Endothelial cell of umbilical vein (primary cell): Measurements from ENCODE around the gene SH3PXD2B.

Source experiments
- CTCF ChIP-seq, 2 donors: IDR thresholded peaks; 1 replicate in 1 of 2; 2 replicates in 1 of 2; pipeline ENCODE4 v1.5.1; 2011; ENCODE audit warnings: low read length in 2 of 2, mild to moderate bottlenecking in 2 of 2, moderate library complexity in 2 of 2, control low read depth in 1 of 2, inconsistent platforms in 1 of 2, low read depth in 1 of 2; ENCODE audit not compliant: insufficient read depth in 1 of 2; ENCODE audit errors: extremely low read depth in 1 of 2
- EZH2 ChIP-seq: IDR thresholded peaks from 2 replicates; pipeline ENCODE4 v1.6.1; 2012; ENCODE audit warnings: borderline replicate concordance, low read depth, mild to moderate bottlenecking, moderate library complexity, low read length, inconsistent platforms; ENCODE audit not compliant: severe bottlenecking
- FOS ChIP-seq: IDR thresholded peaks from 2 replicates; pipeline ENCODE4 v1.6.1; 2011; ENCODE audit warnings: mild to moderate bottlenecking, low read length, moderate library complexity, borderline replicate concordance; ENCODE audit not compliant: insufficient read depth
- GATA2 ChIP-seq: IDR thresholded peaks from 2 replicates; pipeline ENCODE4 v1.7.0; 2011; ENCODE audit warnings: low read depth, mild to moderate bottlenecking, moderate library complexity, mixed read lengths, low read length; ENCODE audit not compliant: insufficient read length, insufficient read depth
- JUN ChIP-seq: IDR thresholded peaks from 2 replicates; pipeline ENCODE4 v1.6.1; 2011; ENCODE audit warnings: borderline replicate concordance, low read depth; ENCODE audit not compliant: insufficient read length, insufficient read depth
- MAX ChIP-seq: IDR thresholded peaks from 2 replicates; pipeline ENCODE4 v1.6.1; 2011; ENCODE audit not compliant: insufficient read depth, insufficient read length
- MYC ChIP-seq: IDR thresholded peaks from one replicate; pipeline ENCODE4 v1.6.1; 2011; ENCODE audit warnings: mild to moderate bottlenecking, low read depth, low read length
- POLR2A ChIP-seq: IDR thresholded peaks from 2 replicates; pipeline ENCODE4 v1.6.1; 2012; ENCODE audit warnings: low read depth, mild to moderate bottlenecking, control low read depth, low read length
- POLR2AphosphoS5 ChIP-seq: IDR thresholded peaks from 2 replicates; pipeline ENCODE4 v1.6.1; 2012; ENCODE audit warnings: low read depth, mild to moderate bottlenecking, control low read depth, low read length, moderate library complexity; ENCODE audit not compliant: insufficient read depth

DNA sequence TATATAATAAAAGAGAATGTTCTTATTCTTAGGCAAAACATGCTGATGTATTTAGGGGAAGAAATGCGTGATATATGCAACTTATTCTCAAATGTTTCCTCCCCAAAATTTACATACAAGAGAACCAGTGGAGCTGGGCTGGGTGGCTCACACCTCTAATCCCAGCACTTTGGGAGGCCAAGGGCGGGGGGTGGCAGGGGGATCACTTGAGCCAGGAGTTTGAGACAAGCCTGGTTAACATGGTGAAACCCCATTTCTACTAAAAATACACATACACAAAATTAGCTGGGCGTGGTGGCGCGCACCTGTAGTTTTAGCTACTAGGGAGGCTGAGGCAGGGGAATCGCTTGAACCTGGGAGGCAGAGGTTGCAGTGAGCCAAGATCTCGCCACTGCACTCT lies 143.3 kb downstream of the SH3PXD2B start:
- TF ChIP-seq MYC (no peak), CTCF (IDR thresholded peaks at IDR 0.05; ENCODE audit: extremely low read depth in 1 of 2, insufficient read depth in 1 of 2, low read depth in 1 of 2, low read length in 2 of 2) (no peak), POLR2AphosphoS5 (no peak), EZH2 (no peak), JUN (no peak), POLR2A (no peak), FOS (no peak), MAX (no peak), GATA2 (no peak)
